ENCODE results near the gene SRPRB.
A peak's percentile ranks its signal among the peaks of the same experiment; 100 is the strongest.

The SRPRB gene

GRCh38 chr3:133792171-133792763 is 13.3 kb upstream of the SRPRB start:
- no peak overlapping the region for H3K4me3 ChIP-seq (ENCODE audit: low read depth, low read length)
- in situ Hi-C loops (cut with HindIII; ENCODE audit: low sequenced_read_pairs): no loop called here
- TF ChIP-seq, protein P1, sequence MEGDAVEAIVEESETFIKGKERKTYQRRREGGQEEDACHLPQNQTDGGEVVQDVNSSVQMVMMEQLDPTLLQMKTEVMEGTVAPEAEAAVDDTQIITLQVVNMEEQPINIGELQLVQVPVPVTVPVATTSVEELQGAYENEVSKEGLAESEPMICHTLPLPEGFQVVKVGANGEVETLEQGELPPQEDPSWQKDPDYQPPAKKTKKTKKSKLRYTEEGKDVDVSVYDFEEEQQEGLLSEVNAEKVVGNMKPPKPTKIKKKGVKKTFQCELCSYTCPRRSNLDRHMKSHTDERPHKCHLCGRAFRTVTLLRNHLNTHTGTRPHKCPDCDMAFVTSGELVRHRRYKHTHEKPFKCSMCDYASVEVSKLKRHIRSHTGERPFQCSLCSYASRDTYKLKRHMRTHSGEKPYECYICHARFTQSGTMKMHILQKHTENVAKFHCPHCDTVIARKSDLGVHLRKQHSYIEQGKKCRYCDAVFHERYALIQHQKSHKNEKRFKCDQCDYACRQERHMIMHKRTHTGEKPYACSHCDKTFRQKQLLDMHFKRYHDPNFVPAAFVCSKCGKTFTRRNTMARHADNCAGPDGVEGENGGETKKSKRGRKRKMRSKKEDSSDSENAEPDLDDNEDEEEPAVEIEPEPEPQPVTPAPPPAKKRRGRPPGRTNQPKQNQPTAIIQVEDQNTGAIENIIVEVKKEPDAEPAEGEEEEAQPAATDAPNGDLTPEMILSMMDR (IDR thresholded peaks at IDR 0.05; ENCODE audit: low read depth, low read length, missing control alignments): no peak
- no peak for DNase-seq (ENCODE audit: low read depth)

GRCh38 chr3:133797396-133798105 is 8.1 kb upstream of the SRPRB start:
- in situ Hi-C loops (cut with HindIII; ENCODE audit: low sequenced_read_pairs): no loop called here
- TF ChIP-seq, protein P1 (IDR thresholded peaks at IDR 0.05; ENCODE audit: low read depth, low read length, missing control alignments): no peak

GRCh38 chr3:133799794-133800585 is 5.6 kb upstream of the SRPRB start:
- in situ Hi-C loops (cut with HindIII; ENCODE audit: low sequenced_read_pairs): no loop called here
- TF ChIP-seq, protein P1 (IDR thresholded peaks at IDR 0.05; ENCODE audit: low read depth, low read length, missing control alignments): no peak
- no peak overlapping the region for H3K4me3 ChIP-seq (ENCODE audit: low read depth, low read length)
- no peak for DNase-seq (ENCODE audit: low read depth)

More at GRCh38 chr3:133797396-133798105, 8.1 kb upstream of the SRPRB start:
- no peak overlapping the region for H3K4me3 ChIP-seq (ENCODE audit: low read depth, low read length)
- DNase-seq (ENCODE audit: low read depth): no peak

GRCh38 chr3:133803469-133803868 is 2.1 kb upstream of the SRPRB start:
- DNase-seq (ENCODE audit: low read depth): no peak
- TF ChIP-seq, protein P1 (IDR thresholded peaks at IDR 0.05; ENCODE audit: low read depth, low read length, missing control alignments): no peak
- in situ Hi-C loops (cut with HindIII; ENCODE audit: low sequenced_read_pairs): no loop called here
- H3K4me3 ChIP-seq (ENCODE audit: low read depth, low read length): no peak overlapping the region

- in situ Hi-C loops (cut with HindIII; ENCODE audit: low sequenced_read_pairs): no loop called here
- H3K4me3 ChIP-seq (ENCODE audit: low read depth, low read length): peak overlapping the region; percentile 92
- TF ChIP-seq, protein P1 (IDR thresholded peaks at IDR 0.05; ENCODE audit: low read depth, low read length, missing control alignments): no peak
- no peak for DNase-seq (ENCODE audit: low read depth)
Observed at GRCh38 chr3:133804896-133805295, 719 bp upstream of the SRPRB start.

DNA sequence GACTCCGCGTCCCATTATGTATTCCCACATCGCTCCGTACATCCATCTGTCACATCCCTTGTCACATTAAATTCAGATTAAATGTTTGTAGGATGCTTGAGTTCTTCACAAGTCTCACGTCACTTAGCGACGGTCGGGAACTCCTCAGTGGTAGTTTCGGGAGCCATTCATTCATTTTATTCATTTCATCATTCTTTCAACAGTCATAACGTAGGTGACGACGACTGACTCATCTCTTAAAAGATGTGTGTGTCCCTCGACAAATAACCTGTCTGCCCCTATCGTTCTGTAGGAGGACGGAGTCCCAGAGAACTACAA is 272 bp upstream of the SRPRB start:
- in situ Hi-C loops (cut with HindIII; ENCODE audit: low sequenced_read_pairs): no loop called here
- TF ChIP-seq, protein P1 (IDR thresholded peaks at IDR 0.05; ENCODE audit: low read depth, low read length, missing control alignments): no peak
- peak overlapping the region; percentile 92 for H3K4me3 ChIP-seq (ENCODE audit: low read depth, low read length)
- no peak for DNase-seq (ENCODE audit: low read depth)

Measured in astrocyte of the cerebellum (primary cell).